ENCODE measurements around the gene REXO2. TPM values are rescaled to one million over a fixed set of nuclear protein-coding genes. Genes with fewer than 3 reads are reported as not detected.

Gene REXO2
- total and polyA plus RNA-seq, 2 of the 8 experiments (the other 6 are each of a cell fraction or from before 2014, with no cell fraction given) = 111 to 114 TPM

GRCh38 chr11:114400216-114400914 lies 38.9 kb upstream of the REXO2 start, which contains the start of the genes C11orf71 and RBM7:
TSS of gene C11orf71 (minus strand) at chr11:114400511. CDS start at chr11:114400331, 180 bp downstream.
TSS of gene RBM7 (plus strand) at chr11:114400666. CDS start at chr11:114400672, 6 bp downstream.
- POLR2A ChIA-PET (ENCODE audit: partially characterized antibody) = interaction anchor here (0.7 to 1.8 kb wide), 8 partner anchors 12 to 149 kb away, joined by 3 to 14 read pairs (median 4); no protein-coding TSS in a partner anchor
- no peaks in the 10 kb centered on the region for H3K79me1 ChIP-seq (ENCODE audit: low read depth, low read length)
- TF ChIP-seq CREB1 (IDR thresholded peaks at IDR 0.05) = peak; percentile 87
- peak; percentile 10 to 57; a peak in 2 of 4 replicates for TF ChIP-seq SIN3A (conservative IDR thresholded peaks at IDR 0.05 in 1 of 2, IDR thresholded peaks at IDR 0.05 in 1 of 2; ENCODE audit: low read depth in 1 of 2, low read length in 2 of 2)
- TF ChIP-seq SRF (IDR thresholded peaks at IDR 0.05; ENCODE audit: low read depth, low read length) = no peak
- TF ChIP-seq SIRT6 (IDR thresholded peaks at IDR 0.05; ENCODE audit: low read length) = no peak
- no peak for TF ChIP-seq SP1 (IDR thresholded peaks at IDR 0.05; ENCODE audit: low read depth, low read length)
- TF ChIP-seq JUND (IDR thresholded peaks at IDR 0.05; ENCODE audit: low read length) = peak; percentile 65
- TF ChIP-seq HDAC2 (IDR thresholded peaks at IDR 0.05; ENCODE audit: borderline replicate concordance in 1 of 2, low read depth in 2 of 2, low read length in 2 of 2) = peak; percentile 43 to 62; a peak in 1 of 4 replicates
- peak in 1 of 2 experiments; percentile 5; a peak in 1 of 4 replicates for TF ChIP-seq RAD21 (IDR thresholded peaks at IDR 0.05 in 1 of 2, conservative IDR thresholded peaks at IDR 0.05 in 1 of 2; ENCODE audit: low read depth in 2 of 2, low read length in 2 of 2)
- 0 out of 2 replicates have a peak, but pooled peaks have one; percentile 3 for TF ChIP-seq TEAD4 (IDR thresholded peaks at IDR 0.05; ENCODE audit: low read depth, low read length)
- peak; percentile 55; the same call in 1 of the 2 replicates for TF ChIP-seq MAFK (IDR thresholded peaks at IDR 0.05; ENCODE audit: low read depth, low read length)
- no peak for TF ChIP-seq BRCA1 (IDR thresholded peaks at IDR 0.05; ENCODE audit: low read depth, low read length)
- no peak for TF ChIP-seq SP2 (IDR thresholded peaks at IDR 0.05; ENCODE audit: low read length)

More at GRCh38 chr11:114400216-114400914, 38.9 kb upstream of the REXO2 start, which contains the start of the genes C11orf71 and RBM7:
- Histone ChIP-seq H2BK5ac (ENCODE audit: low read depth, low read length) (peak within 1 kb of the TSS; percentile 100), H3K18ac (ENCODE audit: extremely low read depth, low read length) (peak within 1 kb of the TSS; percentile 94), H2AK5ac (ENCODE audit: low read depth, low read length) (peak within 1 kb of the TSS; percentile 96), H2BK12ac (ENCODE audit: low read depth, low read length) (peak within 1 kb of the TSS; percentile 98; the same call in 1 of the 2 replicates), H3K4ac (replicated peaks; ENCODE audit: insufficient read length, low read depth, low read length) (peak within 1 kb of the TSS; percentile 99), H3K27ac (ENCODE audit: low read depth, low read length) (peak within 1 kb of the TSS; percentile 99), H3K36me3 (ENCODE audit: control insufficient read depth in 2 of 4, insufficient read depth in 4 of 4, low read length in 3 of 4) (peaks cover 0 to 20% (median 5%) of the 10 kb centered on the region in 4 experiments; a peak in 4 of 8 replicates), H2AFZ (ENCODE audit: low read length) (peak within 1 kb of the TSS; percentile 82), H3K23ac (ENCODE audit: insufficient read length) (no peak within 1 kb of the TSS), H3K23me2 (ENCODE audit: low read depth, low read length) (peaks cover 8% of the 10 kb centered on the region; the same call in 1 of the 2 replicates), H2BK15ac (ENCODE audit: low read length) (peak within 1 kb of the TSS; percentile 93), H3K4me3 (ENCODE audit: extremely low read depth in 1 of 4, insufficient read depth in 2 of 4, low read depth in 3 of 4, low read length in 4 of 4) (peak within 1 kb of the TSS; percentile 83 to 94 (median 90)), H2BK20ac (ENCODE audit: low read length) (no peak within 1 kb of the TSS), H4K5ac (ENCODE audit: insufficient read length, low read depth, low read length) (peak within 1 kb of the TSS; percentile 98), H3K14ac (ENCODE audit: insufficient read length) (no peak within 1 kb of the TSS), H2BK120ac (replicated peaks; ENCODE audit: low read depth, low read length) (peak within 1 kb of the TSS; percentile 99), H3K4me2 (ENCODE audit: insufficient read depth in 1 of 2, low read depth in 2 of 2, low read length in 2 of 2) (peak within 1 kb of the TSS; percentile 89 to 95), H4K8ac (ENCODE audit: extremely low read depth, insufficient read depth, low read length) (peak within 1 kb of the TSS; percentile 99), H3K9ac (replicated peaks in 1 of 4; ENCODE audit: extremely low read depth in 1 of 4, low read depth in 3 of 4, low read length in 3 of 4) (peak within 1 kb of the TSS; percentile 82 to 98 (median 97)), H4K91ac (replicated peaks; ENCODE audit: insufficient read length, low read length) (peak within 1 kb of the TSS; percentile 98), H3K9me3 (ENCODE audit: insufficient read depth in 2 of 2, low read depth in 1 of 2, low read length in 1 of 2) (no peaks in the 10 kb centered on the region), H3K27me3 (replicated peaks in 1 of 4; ENCODE audit: control insufficient read depth in 3 of 4, extremely low read depth in 1 of 4, insufficient read depth in 3 of 4, low read length in 3 of 4) (no peaks in the 10 kb centered on the region), H3K4me1 (replicated peaks in 1 of 4; ENCODE audit: control insufficient read depth in 3 of 4, insufficient read depth in 4 of 4, low read length in 3 of 4) (no peaks in the 10 kb centered on the region; a peak in 1 of 7 replicates), H4K20me1 (replicated peaks in 1 of 2; ENCODE audit: control insufficient read depth in 1 of 2, insufficient read depth in 2 of 2, low read length in 2 of 2) (peaks cover 0 to 2% of the 10 kb centered on the region in 2 experiments), H3K56ac (replicated peaks; ENCODE audit: insufficient read length, low read depth, low read length) (peak within 1 kb of the TSS; percentile 94), H3K79me2 (ENCODE audit: control insufficient read depth in 1 of 2, insufficient read depth in 2 of 2, low read length in 2 of 2) (peaks cover 0 to 58% of the 10 kb centered on the region in 2 experiments; a peak in 3 of 4 replicates)
- CTCF ChIA-PET (ENCODE audit: partially characterized antibody) = interaction anchor here (1.3 kb wide), 1 partner anchor 9 kb away, joined by 3 read pairs; no protein-coding TSS in a partner anchor
- peak; percentile 95 for DNase-seq (ENCODE audit: low read depth in 1 of 2, low spot score in 2 of 2)
- 2% methylated on average over 58 of the region's 65 CpGs; no CpG with 5 or more reads in 1 of the 2 experiments for WGBS, 2 experiments (ENCODE audit: extremely low coverage in 1 of 2, insufficient coverage in 1 of 2, insufficient read length in 1 of 2, insufficient replicate concordance in 2 of 2, low coverage in 1 of 2, low lambda C conversion rate in 2 of 2, missing lambda C conversion rate in 1 of 2)
- FAIRE-seq = no peak

All from H1 (cell line).